Effector CD8-positive, alpha-beta T cell (primary cell): ENCODE results near the gene ITPR2.
"Not testable (repeated sequence)": the region's sequence is repeated elsewhere in the genome, so short reads cannot be mapped to it uniquely, and the experiment has no call there.

Source experiments
- DNase-seq: peaks from one replicate; lab custom pipeline; 2025; lab: John Stamatoyannopoulos, UW

The ITPR2 gene

DNA sequence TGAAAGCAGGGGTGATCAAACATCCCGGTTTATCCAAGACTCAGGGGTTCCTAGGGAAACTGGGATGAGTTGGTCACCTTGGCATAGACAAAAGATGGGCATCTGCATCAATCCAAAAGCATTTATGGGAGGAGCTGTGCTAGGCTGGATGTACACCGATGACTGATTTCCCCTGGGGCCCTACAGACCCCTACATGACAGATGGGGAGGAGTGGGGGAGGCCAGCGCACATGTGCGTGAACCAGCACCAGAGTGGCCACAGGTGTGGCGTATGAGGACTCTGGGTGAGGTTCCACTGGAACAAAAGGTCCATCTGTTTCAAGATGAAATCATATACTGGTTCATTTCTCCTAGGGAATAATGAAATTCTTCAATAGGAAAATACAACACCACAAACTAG is 210.4 kb downstream of the ITPR2 start:
- no peak for DNase-seq

GRCh38 chr12:26621932-26622331 is 211.1 kb downstream of the ITPR2 start:
- DNase-seq: no peak

GRCh38 chr12:26620907-26621306 is 212.1 kb downstream of the ITPR2 start:
- no peak for DNase-seq

DNA sequence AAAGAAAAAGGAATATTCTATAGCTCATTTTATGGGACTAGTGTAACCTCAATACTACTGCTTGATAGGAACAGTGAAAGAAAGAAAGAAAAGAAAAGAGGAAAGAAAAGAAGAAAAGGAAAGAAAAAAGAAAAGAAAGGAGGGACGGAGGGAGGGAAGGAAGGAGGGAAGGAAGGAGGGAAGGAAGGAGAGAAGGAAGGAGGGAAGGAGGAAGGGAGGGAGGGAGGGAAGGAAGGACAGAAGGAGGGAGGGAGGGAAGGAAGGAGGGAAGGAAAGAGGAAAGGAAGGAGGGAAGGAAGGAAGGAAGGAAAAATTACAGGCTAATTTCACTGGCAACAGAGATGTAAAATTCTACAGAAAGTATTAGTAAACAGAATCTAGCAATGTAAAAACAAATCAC is 215.5 kb downstream of the ITPR2 start:
- no peak for DNase-seq

- no peak for DNase-seq
Measured at GRCh38 chr12:26614011-26614616, 218.9 kb downstream of the ITPR2 start.

GRCh38 chr12:26612203-26612602 is 220.8 kb downstream of the ITPR2 start:
- no peak for DNase-seq

- no peak for DNase-seq
Measured at GRCh38 chr12:26611598-26611997, 221.4 kb downstream of the ITPR2 start.

- DNase-seq: no peak
Measured at GRCh38 chr12:26610774-26611173, 222.2 kb downstream of the ITPR2 start.

DNA sequence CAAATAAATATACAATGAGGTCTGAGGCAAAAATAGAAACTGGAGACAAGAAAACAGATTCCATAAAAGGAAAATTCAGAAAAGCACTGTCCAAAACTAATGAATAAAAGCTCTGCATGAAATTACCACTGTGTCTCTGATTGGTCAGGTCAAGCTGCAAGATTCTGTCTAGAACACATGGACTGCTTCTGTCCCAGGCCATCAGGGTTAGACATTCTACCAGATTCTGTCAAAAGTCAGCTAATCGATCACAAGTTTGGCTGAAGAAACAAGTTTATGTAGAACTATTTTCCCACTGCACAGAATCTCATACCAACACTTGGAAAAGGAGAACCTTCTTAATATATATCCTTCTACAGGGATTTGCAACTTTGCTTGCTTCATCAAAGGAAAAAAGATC is 223.0 kb downstream of the ITPR2 start:
- DNase-seq: no peak

DNA sequence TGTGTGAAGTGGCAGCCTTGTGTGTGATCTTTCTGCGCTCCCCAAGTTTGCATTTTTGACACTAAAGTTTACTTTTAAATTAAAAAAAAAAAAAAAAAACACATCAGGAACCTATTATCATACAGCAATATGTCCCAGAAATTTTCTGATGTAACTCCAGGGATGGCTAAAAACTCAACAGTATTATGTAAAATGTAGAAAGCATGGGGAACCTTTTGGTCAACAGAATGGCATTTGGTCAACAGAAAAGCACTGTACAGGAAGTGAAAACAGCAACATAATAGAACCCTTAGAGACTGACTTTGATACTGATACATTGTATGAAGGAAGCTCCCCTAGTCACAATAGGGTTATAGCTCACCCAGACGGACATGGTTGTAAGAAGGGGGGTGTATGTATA is 224.3 kb downstream of the ITPR2 start:
- no peak for DNase-seq

DNA sequence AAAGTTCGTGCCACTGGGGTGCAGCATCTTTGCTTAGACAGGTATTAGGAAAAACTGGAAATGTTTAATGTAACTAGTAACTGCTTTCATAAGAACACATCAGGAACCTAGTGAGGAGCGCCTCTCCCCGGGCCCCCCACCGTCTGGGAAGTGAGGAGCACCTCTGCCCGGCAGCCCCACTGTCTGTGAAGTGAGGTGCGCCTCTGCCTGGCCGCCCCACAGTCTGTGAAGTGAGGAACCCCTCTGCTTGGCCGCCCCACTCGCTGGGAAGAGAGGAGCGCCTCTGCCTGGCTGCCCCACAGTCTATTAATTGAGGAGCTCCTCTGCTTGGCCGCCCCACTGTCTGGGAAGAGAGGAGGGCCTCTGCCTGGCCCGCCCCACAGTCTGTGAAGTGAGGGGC is 224.7 kb downstream of the ITPR2 start:
- DNase-seq: no peak

- no peak for DNase-seq
Measured at GRCh38 chr12:26606911-26607310, 226.1 kb downstream of the ITPR2 start.

GRCh38 chr12:26604813-26605212 is 228.2 kb downstream of the ITPR2 start:
- not testable (repeated sequence) for DNase-seq

DNA sequence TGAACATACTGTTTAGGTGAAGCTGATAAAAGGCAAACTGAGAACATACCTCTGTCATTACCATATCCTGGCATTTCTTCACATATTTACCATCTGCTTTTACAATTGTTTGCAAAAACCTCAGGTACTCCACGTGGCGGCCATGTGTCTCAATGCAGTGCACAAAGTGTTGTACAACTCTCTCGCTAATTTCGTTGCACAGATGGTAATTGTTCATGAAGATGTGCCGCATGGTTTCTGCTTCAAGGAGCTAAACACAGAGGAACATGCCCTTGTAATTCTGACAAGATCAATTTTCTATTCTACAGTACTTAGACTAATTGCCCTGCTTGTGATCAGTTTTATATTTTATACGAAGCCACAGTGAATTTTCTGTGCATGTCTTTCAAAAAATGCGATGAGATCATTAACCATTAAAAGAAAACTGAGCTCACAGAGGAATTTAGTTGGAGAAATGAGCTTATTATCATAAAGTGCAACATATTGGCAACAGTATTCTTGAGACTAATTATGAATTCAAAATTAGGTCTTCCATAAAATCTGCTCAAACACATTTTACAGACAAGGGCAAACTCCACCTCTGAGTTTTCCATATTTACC is 233.8 kb downstream of the ITPR2 start:
- DNase-seq: no peak

DNA sequence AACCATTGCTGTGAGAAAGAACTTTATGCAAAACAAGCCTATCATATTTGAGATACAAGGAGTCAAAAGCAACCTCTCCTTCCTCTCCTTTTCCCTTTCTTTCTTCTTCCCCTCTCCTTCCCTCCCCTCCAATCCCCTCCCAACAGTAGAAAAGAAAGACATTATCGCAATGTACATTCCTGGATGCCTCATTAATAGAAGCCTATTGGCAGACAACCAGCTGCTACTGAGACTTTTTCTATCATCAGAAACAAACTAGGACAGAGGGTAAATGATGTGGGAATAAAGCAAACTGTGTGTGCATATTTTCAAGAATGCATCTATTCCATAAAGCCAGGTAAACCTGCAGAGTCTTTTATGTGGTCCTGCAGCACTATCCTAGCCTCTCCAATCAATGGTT is 237.2 kb downstream of the ITPR2 start:
- DNase-seq: no peak

GRCh38 chr12:26580619-26581018 is 252.4 kb downstream of the ITPR2 start:
- no peak for DNase-seq

DNA sequence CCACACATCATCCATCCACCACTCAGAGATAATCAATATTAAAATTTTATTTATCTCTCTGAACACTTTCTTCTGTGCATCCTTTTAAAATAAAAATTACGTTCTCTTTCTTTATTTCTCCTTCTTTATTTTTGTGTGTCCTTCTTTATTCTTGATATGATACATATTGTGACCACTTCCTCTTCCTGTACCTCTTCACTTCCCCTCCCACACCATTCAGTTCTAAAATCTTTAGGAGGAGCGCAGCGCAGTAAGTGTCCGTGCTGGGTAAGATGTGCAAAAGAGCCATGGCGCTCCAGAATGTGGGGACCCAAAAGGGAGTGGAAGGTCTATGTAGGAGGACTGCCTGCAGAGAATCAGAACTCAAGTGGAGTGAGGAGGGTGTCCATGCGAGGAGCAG is 256.7 kb downstream of the ITPR2 start:
- DNase-seq: no peak

GRCh38 chr12:26573225-26573909 is 259.6 kb downstream of the ITPR2 start:
- no peak for DNase-seq

- DNase-seq: no peak
Measured at GRCh38 chr12:26572137-26572536, 260.9 kb downstream of the ITPR2 start.

DNA sequence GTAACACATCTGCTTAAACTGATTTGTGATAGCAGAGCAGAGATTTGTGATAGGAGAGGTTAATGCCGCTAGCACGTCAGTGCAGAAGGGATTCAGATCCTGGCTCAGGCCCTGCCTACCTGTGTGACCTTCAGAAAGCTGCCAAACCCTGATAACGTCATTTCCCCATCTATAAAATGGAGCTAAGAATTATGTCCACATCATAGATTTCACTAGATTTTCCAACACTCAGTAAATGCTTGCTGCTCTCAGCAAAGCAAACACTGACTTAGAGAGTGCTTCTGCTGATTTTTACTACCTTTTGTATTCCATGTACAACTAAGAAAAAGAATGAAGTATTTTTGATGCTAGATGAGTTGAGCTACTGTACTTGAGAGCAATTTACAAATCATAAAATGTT is 261.4 kb downstream of the ITPR2 start:
- no peak for DNase-seq

DNA sequence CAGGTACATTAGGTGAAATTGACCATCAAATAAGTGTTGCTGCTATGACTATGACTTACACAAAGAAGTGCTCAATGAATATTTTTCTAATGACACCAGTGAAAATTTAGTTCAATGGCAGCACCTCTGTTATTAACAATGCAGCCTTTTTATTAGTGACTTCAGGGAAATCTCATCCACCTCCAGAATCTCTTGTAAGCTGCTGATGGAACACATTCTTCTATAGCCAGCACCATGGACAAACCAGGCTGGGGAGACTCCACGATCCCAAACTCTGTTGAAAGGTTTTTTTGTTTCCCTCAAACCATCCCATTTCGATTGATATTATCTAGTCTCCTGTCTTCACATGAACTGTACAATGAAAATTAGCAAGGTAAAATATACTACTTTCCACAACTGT is 265.9 kb downstream of the ITPR2 start:
- DNase-seq: no peak

DNA sequence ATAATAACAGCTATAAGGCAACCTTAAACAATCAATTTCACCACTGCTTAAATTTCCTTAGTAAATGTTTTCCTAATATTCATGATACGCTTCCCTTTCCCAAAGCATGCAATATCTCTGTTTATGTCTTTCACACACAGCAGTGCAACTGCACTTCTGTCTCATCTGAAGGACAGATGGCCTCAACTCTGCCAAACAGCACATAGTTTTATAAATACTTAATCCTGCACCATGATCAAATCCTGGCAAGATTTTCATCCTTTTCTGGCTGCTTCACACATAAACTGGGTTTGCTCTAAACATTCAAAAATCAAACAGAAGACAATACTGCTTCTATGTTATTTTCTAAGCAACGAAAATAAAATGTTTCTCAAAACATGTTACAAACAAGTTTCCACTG is 266.3 kb downstream of the ITPR2 start:
- no peak for DNase-seq

GRCh38 chr12:26566186-26566585 is 266.8 kb downstream of the ITPR2 start:
- DNase-seq: no peak

- no peak for DNase-seq
Measured at GRCh38 chr12:26564391-26564790, 268.6 kb downstream of the ITPR2 start.
